ENCODE results near the gene P4HA3. TPM values are rescaled to one million over a fixed set of nuclear protein-coding genes. Genes with fewer than 3 reads are reported as not detected.

The P4HA3 gene
- total and polyA plus RNA-seq, 9 of the 15 experiments (the other 6 are each of a cell fraction or from before 2014, with no cell fraction given) = 0.01 to 0.03 TPM; not detected in 7

- Histone ChIP-seq H3K4me3 (no peak overlapping the region), H3K9me3 (replicated peaks; ENCODE audit: control insufficient read depth, insufficient read depth, low read depth, low read length) (no peaks in the 10 kb centered on the region), H2AFZ (ENCODE audit: low read depth, low read length) (no peak overlapping the region), H3K27ac (ENCODE audit: extremely low read depth, low read depth, low read length) (no peak overlapping the region), H3K9me1 (ENCODE audit: control insufficient read depth, insufficient read depth, low read length) (no peaks in the 10 kb centered on the region), H3K9ac (ENCODE audit: insufficient read depth in 1 of 2, low read depth in 2 of 2, low read length in 2 of 2) (no peak overlapping the region), H3K4me1 (replicated peaks in 1 of 2; ENCODE audit: control insufficient read depth in 2 of 2, insufficient read depth in 2 of 2, low read length in 2 of 2) (no peaks in the 10 kb centered on the region), H3K27me3 (ENCODE audit: control insufficient read depth in 2 of 2, insufficient read depth in 2 of 2, low read length in 2 of 2) (peaks cover 0 to 2% of the 10 kb centered on the region in 2 experiments; a peak in 2 of 5 replicates), H3K36me3 (ENCODE audit: control insufficient read depth, insufficient read depth, low read length) (no peaks in the 10 kb centered on the region), H3K4me2 (ENCODE audit: insufficient read depth, low read length) (no peak overlapping the region), H4K20me1 (replicated peaks; ENCODE audit: control insufficient read depth, insufficient read depth, low read length) (no peaks in the 10 kb centered on the region), H3K79me2 (ENCODE audit: control insufficient read depth, insufficient read depth, low read length) (no peaks in the 10 kb centered on the region)
- 4% methylated on average over 5 of the region's 5 CpGs for WGBS (ENCODE audit: insufficient coverage, low coverage, missing lambda C conversion rate)
- ChIA-PET CTCF (ENCODE audit: low intra/inter-chr PET ratio) (no interaction called here), POLR2A (no interaction called here)
- no peak for TF ChIP-seq NCOR1 (IDR thresholded peaks at IDR 0.05)
- TF ChIP-seq ATF7 (IDR thresholded peaks at IDR 0.05) = no peak
- peak; percentile 92 for TF ChIP-seq RFX1 (IDR thresholded peaks at IDR 0.05)
- TF ChIP-seq ZBTB40 (IDR thresholded peaks at IDR 0.05) = no peak
- TF ChIP-seq ZBTB40 (CRISPR knock-in tag; IDR thresholded peaks at IDR 0.05) = no peak
- intact Hi-C loops (cut with micrococcal nuclease) (no loop called here), in situ Hi-C loops (cut with MboI) (no loop called here)
- BruUV-seq (replicated peaks) = no TSS peak
- DNase-seq (ENCODE audit: extremely low read depth in 1 of 4, low spot score in 3 of 4) (peak in 1 of 4 experiments; percentile 9), FAIRE-seq (no peak), ATAC-seq (no peak)
Measured at GRCh38 chr11:74282914-74283371, 28.5 kb downstream of the P4HA3 start.
